ENCODE measurements around the gene DGUOK. TPM values are rescaled to one million over a fixed set of nuclear protein-coding genes. Genes with fewer than 3 reads are reported as not detected.

The DGUOK gene
- total and polyA plus RNA-seq, 2 of the 4 experiments (the other 2 are of a cell fraction), result 66.3 to 111 TPM

DNA sequence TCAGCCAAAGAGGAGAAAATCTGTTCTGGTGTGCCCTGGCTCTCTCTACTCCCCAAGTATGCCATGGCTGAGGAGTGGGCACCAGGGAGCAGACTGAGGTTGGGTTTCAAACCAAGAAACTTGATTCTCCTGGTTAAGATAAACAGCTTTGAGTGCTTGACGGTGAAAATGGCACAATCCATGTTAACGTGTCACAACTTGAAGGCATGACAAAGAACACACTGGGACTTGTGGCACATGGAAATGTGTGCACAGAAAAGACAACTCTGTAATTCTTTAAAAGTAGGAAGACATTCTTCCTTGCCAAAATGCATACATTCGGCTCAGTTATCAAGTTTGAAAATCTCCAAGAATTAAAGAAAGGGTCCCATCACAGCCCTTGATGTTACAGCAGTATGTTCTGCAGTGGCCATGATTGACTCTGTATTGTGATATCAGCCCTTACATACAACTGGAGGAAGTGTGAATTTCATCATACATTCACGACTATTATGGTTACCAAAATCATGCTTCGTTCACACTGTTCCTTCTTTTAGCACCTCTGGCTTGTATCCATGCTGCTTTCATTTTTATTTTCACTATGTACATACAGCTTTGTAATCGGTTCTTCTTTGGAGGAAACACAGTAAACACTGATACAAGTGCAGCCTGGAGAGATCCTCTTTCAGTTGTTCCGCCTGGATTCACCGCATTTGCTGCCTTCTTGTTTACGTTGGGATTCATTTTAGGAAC lies 49.4 kb upstream of the DGUOK start:
- Histone ChIP-seq H3K9me1 (ENCODE audit: insufficient read depth, low read length) (0 out of 2 replicates have a peak, but pooled peaks cover 2% of the 10 kb centered on the region), H3K27me3 (ENCODE audit: control insufficient read depth, insufficient read depth, low read length) (no peaks in the 10 kb centered on the region), H3K14ac (replicated peaks; ENCODE audit: low read depth, low read length) (no peak overlapping the region), H2BK5ac (ENCODE audit: low read depth, low read length, poor library complexity, severe bottlenecking) (no peak overlapping the region), H2BK20ac (ENCODE audit: low read depth, low read length) (no peak overlapping the region), H2BK120ac (ENCODE audit: low read depth, low read length) (no peak overlapping the region), H2BK15ac (ENCODE audit: low read depth, low read length) (no peak overlapping the region), H4K8ac (ENCODE audit: low read depth in 2 of 2, low read length in 2 of 2) (no peak overlapping the region), H3K18ac (ENCODE audit: low read depth, low read length) (no peak overlapping the region), H3K23ac (ENCODE audit: low read depth, low read length) (no peak overlapping the region; the same call in 1 of the 2 replicates), H4K91ac (ENCODE audit: insufficient read depth, low read depth, low read length) (no peak overlapping the region), H2AFZ (replicated peaks; ENCODE audit: low read length, poor library complexity) (no peak overlapping the region), H4K20me1 (ENCODE audit: insufficient read depth, low read length) (no peaks in the 10 kb centered on the region), H2AK5ac (ENCODE audit: low read depth, low read length) (no peak overlapping the region), H3K4me1 (ENCODE audit: control insufficient read depth, insufficient read depth, low read length) (no peaks in the 10 kb centered on the region), H3K79me1 (ENCODE audit: low read depth in 1 of 2, low read length in 2 of 2) (no peaks in the 10 kb centered on the region), H4K5ac (ENCODE audit: low read depth, low read length) (no peak overlapping the region), H3K4me3 (ENCODE audit: insufficient read depth, low read depth, low read length) (no peak overlapping the region), H3K9ac (ENCODE audit: low read depth, low read length) (no peak overlapping the region), H2AK9ac (replicated peaks; ENCODE audit: low read depth, low read length, poor library complexity) (no peak overlapping the region), H3K36me3 (ENCODE audit: control insufficient read depth, insufficient read depth, low read length) (no peaks in the 10 kb centered on the region), H3K56ac (ENCODE audit: extremely low read depth, insufficient read depth, low read length) (no peak overlapping the region), H3K27ac (ENCODE audit: insufficient read depth, low read length) (no peak overlapping the region), H3K4me2 (ENCODE audit: low read depth, low read length) (no peak overlapping the region), H3K9me3 (ENCODE audit: control insufficient read depth, insufficient read depth, low read length) (no peaks in the 10 kb centered on the region), H3K4ac (ENCODE audit: low read depth, low read length) (no peak overlapping the region)
- POLR2A ChIA-PET (ENCODE audit: unreplicated experiment), result no interaction called here
- in situ Hi-C loops (cut with MboI; ENCODE audit: low sequenced_read_pairs) (no loop called here), dilution Hi-C loops (cut with HindIII; ENCODE audit: low sequenced_read_pairs, unreplicated experiment) (no loop called here), intact Hi-C loops (cut with micrococcal nuclease) (no loop called here)
- CTCF ChIA-PET, result interaction anchor here (1.4 kb wide), 1 partner anchor 30 kb away, joined by 3 read pairs; no protein-coding TSS in a partner anchor
- TF ChIP-seq, protein P1, sequence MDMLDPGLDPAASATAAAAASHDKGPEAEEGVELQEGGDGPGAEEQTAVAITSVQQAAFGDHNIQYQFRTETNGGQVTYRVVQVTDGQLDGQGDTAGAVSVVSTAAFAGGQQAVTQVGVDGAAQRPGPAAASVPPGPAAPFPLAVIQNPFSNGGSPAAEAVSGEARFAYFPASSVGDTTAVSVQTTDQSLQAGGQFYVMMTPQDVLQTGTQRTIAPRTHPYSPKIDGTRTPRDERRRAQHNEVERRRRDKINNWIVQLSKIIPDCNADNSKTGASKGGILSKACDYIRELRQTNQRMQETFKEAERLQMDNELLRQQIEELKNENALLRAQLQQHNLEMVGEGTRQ (IDR thresholded peaks at IDR 0.05; ENCODE audit: low read depth, low read length), result no peak
- TF ChIP-seq BHLHE40 (IDR thresholded peaks at IDR 0.05; ENCODE audit: low read depth, low read length) (no peak), MAZ (IDR thresholded peaks at IDR 0.05; ENCODE audit: borderline replicate concordance, low read depth, low read length) (no peak), MXI1 (IDR thresholded peaks at IDR 0.05; ENCODE audit: borderline replicate concordance, low read depth, low read length) (no peak), NFE2L2 (IDR thresholded peaks at IDR 0.05; ENCODE audit: low read depth, low read length) (no peak), CEBPB (IDR thresholded peaks at IDR 0.05; ENCODE audit: low read depth, low read length) (no peak), RFX5 (IDR thresholded peaks at IDR 0.05; ENCODE audit: low read depth, low read length) (no peak), RAD21 (IDR thresholded peaks at IDR 0.05; ENCODE audit: low read length) (no peak), MAFK (IDR thresholded peaks at IDR 0.05; ENCODE audit: low read depth, low read length) (no peak)
- TF ChIP-seq, protein P2, sequence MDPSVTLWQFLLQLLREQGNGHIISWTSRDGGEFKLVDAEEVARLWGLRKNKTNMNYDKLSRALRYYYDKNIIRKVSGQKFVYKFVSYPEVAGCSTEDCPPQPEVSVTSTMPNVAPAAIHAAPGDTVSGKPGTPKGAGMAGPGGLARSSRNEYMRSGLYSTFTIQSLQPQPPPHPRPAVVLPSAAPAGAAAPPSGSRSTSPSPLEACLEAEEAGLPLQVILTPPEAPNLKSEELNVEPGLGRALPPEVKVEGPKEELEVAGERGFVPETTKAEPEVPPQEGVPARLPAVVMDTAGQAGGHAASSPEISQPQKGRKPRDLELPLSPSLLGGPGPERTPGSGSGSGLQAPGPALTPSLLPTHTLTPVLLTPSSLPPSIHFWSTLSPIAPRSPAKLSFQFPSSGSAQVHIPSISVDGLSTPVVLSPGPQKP (IDR thresholded peaks at IDR 0.05; ENCODE audit: borderline replicate concordance, low read depth, low read length), result no peak
- TF ChIP-seq, protein P3, sequence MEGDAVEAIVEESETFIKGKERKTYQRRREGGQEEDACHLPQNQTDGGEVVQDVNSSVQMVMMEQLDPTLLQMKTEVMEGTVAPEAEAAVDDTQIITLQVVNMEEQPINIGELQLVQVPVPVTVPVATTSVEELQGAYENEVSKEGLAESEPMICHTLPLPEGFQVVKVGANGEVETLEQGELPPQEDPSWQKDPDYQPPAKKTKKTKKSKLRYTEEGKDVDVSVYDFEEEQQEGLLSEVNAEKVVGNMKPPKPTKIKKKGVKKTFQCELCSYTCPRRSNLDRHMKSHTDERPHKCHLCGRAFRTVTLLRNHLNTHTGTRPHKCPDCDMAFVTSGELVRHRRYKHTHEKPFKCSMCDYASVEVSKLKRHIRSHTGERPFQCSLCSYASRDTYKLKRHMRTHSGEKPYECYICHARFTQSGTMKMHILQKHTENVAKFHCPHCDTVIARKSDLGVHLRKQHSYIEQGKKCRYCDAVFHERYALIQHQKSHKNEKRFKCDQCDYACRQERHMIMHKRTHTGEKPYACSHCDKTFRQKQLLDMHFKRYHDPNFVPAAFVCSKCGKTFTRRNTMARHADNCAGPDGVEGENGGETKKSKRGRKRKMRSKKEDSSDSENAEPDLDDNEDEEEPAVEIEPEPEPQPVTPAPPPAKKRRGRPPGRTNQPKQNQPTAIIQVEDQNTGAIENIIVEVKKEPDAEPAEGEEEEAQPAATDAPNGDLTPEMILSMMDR (conservative IDR thresholded peaks at IDR 0.05; ENCODE audit: low read depth, low read length), result no peak
- ATAC-seq (ENCODE audit: low read depth), result no peak
- no TSS peak for BruUV-seq (replicated peaks)
- DNase-seq, result no peak
- WGBS, 2 experiments (ENCODE audit: extremely low coverage in 2 of 2, insufficient read length in 1 of 2), result no CpG with 5 or more reads among the region's 9 CpGs

Data from IMR-90 (cell line).